ENCODE measurements around the gene SLC25A13. TPM values are rescaled to one million over a fixed set of nuclear protein-coding genes. Genes with fewer than 3 reads are reported as not detected.

Gene SLC25A13
- total RNA-seq, 2 donors from 2014 or later = 13.0 to 17.1 TPM

DNA sequence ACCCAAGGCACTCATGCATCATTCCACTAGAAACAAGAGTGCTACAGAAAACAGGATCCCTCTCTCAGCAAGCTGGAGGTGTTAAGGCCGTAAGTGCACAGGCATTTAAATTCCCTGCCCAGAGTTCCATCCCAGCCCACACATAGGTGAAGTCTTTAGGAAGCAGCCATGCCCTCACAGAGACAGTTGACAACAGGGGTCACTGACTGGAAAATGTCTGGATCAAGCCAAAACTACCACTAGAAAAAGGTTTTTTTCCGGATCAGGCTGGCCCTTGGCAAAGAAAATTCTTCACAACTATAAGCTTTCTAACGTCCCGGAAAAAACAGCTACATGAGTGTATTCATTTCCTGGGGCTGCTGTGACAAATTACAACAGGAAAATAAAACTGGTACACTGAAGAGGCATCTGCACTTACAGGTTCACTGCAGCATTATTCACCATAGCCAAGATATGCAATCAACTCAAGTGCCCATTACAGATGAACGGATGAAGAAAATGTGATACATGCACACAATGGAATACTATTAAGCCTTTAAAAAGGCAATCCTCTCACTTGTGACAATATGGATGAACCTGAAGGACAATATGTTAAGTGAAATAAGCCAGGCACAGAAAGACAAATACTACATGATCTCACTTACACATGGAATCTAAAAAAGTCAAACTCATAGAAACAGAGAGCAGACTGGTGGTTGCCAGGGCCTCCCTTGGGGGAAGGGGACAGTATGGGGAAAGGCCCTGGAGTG lies 52.5 kb downstream of the SLC25A13 start:
- Mint-ChIP-seq H3K36me3 (ENCODE audit: low read depth) (peaks cover 8% of the 10 kb centered on the region), H3K4me3 (no peak overlapping the region), H3K4me1 (peaks cover 6% of the 10 kb centered on the region), H3K27ac (no peak overlapping the region), H3K27me3 (no peaks in the 10 kb centered on the region)
- DNase-seq = no peak
- ATAC-seq = no peak
- H3K9me3 ChIP-seq (ENCODE audit: control insufficient read depth, low read length, poor library complexity, severe bottlenecking) = no peaks in the 10 kb centered on the region

DNA sequence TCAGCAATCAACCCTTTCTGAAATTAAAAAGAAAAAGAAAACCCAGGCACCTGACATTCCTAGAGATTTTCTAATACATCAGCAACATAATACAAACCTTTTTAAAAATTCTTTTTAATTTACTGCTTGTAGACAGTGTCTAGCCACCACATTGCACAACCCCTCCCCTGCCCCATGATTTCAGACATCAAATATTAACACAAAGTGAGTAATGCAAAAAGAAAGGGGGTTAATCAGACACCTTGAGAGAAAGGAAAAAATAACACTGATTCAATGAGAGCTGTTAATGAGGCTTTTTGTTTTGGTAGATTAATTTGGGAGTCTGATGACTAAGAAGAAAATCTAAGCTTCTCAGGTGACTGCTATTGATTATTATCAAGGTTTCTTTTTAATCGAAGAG lies 55.3 kb downstream of the SLC25A13 start:
- peaks cover 8% of the 10 kb centered on the region for H3K36me3 Mint-ChIP-seq (ENCODE audit: low read depth)
- no peaks in the 10 kb centered on the region for H3K9me3 ChIP-seq (ENCODE audit: control insufficient read depth, low read length, poor library complexity, severe bottlenecking)
- DNase-seq = no peak
- ATAC-seq = no peak
- H3K27me3 Mint-ChIP-seq = no peaks in the 10 kb centered on the region
- H3K27ac Mint-ChIP-seq = no peak overlapping the region
- H3K4me3 Mint-ChIP-seq = no peak overlapping the region
- peaks cover 6% of the 10 kb centered on the region for H3K4me1 Mint-ChIP-seq

DNA sequence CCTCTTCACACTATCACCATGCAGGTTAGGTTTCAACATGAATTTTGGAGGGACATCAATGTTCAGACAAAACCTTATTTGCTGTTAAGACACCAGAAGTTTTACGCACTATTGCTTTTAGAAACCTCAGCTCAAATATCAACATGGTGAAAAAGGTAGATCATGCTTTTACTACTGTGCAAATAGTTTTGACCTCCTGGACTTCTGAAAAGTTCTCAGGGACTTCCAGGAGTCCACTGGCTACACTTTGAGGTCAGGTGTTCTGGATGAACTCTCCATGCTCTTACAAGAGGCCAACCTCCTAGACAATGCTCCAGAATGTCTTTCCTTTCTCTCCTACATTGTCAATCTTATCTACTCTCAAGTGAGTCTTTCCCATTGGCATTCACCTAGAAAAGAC lies 55.9 kb downstream of the SLC25A13 start:
- ATAC-seq (no peak), DNase-seq (no peak)
- Mint-ChIP-seq H3K4me3 (no peak overlapping the region), H3K36me3 (ENCODE audit: low read depth) (peaks cover 8% of the 10 kb centered on the region), H3K27me3 (no peaks in the 10 kb centered on the region), H3K4me1 (peaks cover 6% of the 10 kb centered on the region), H3K27ac (no peak overlapping the region)
- H3K9me3 ChIP-seq (ENCODE audit: control insufficient read depth, low read length, poor library complexity, severe bottlenecking) = no peaks in the 10 kb centered on the region

DNA sequence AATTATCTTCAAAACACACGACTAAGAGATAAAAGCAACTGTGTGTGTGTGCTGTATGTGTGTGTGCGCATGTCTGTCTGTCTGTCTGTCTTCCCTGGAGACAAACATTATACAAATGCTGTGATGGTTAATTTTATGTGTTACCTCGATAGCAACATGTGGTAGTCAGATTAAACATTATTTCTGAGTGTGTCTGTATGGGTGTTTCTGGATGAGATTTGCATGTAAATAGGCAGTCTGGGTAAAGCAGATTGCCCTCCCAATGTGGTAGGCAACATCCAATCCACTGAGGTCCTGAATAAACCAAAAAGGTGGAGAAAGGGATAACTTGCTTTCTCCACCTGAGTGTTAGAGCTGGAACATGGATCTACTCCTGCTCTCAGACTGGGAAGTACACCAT lies 67.9 kb downstream of the SLC25A13 start:
- no peak overlapping the region for H3K4me3 Mint-ChIP-seq
- no peak for DNase-seq
- H3K27me3 Mint-ChIP-seq = no peaks in the 10 kb centered on the region
- no peak for ATAC-seq
- no peaks in the 10 kb centered on the region for H3K9me3 ChIP-seq (ENCODE audit: control insufficient read depth, low read length, poor library complexity, severe bottlenecking)
- H3K27ac Mint-ChIP-seq = no peak overlapping the region
- no peaks in the 10 kb centered on the region for H3K4me1 Mint-ChIP-seq
- H3K36me3 Mint-ChIP-seq (ENCODE audit: low read depth) = no peaks in the 10 kb centered on the region

DNA sequence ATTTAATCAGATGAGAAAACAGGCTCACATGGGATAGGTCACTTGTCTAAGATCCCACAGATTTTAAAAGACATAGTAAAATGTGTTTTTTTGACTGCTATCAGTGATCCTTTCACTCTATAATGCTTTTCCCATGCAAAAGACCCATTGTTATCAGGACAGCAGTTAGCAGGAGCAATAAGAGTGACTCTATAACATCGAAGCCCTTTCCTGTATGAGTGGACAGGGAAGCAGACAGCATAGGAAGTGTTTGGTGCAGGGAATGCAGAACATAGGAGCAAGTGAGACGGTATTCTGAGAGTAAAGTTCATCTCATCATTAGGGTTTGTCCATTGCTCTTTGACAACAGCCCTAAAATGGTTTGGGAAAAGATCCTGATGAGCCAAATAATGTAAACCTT lies 68.5 kb downstream of the SLC25A13 start:
- no peaks in the 10 kb centered on the region for H3K4me1 Mint-ChIP-seq
- no peak overlapping the region for H3K4me3 Mint-ChIP-seq
- ATAC-seq (no peak), DNase-seq (no peak)
- H3K27ac Mint-ChIP-seq = no peak overlapping the region
- no peaks in the 10 kb centered on the region for H3K9me3 ChIP-seq (ENCODE audit: control insufficient read depth, low read length, poor library complexity, severe bottlenecking)
- H3K36me3 Mint-ChIP-seq (ENCODE audit: low read depth) = no peaks in the 10 kb centered on the region
- no peaks in the 10 kb centered on the region for H3K27me3 Mint-ChIP-seq

DNA sequence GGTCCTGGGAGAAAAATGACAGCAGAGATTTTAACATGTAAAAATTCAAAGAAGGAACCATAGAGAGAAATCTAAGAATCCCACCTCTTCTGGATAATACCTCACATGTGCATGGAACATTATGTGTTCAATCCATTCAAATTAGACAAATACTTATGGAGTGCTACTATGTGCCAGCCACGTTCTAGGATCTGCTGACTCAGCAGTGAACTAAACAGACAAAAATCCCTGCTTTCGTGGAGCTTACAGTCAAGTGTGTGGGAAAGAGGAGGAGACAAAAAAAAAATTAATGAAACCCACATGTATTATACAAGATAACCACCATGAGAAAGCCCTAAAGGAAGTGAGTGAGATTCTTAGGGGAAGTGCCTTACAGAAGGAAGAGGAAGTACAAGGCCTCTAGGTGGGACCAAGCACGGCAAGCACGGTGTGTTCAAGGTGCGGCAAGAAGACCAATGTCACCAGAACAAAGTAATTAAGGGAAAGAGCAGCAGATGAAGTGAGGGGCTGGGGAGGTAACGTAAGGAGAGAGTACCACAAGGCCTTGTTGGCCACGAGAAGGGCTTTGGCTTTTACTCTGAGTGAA lies 71.0 kb downstream of the SLC25A13 start:
- Mint-ChIP-seq H3K27me3 (no peaks in the 10 kb centered on the region), H3K36me3 (ENCODE audit: low read depth) (no peaks in the 10 kb centered on the region), H3K4me1 (peaks cover 4% of the 10 kb centered on the region), H3K27ac (no peak overlapping the region), H3K4me3 (no peak overlapping the region)
- no peak for ATAC-seq
- H3K9me3 ChIP-seq (ENCODE audit: control insufficient read depth, low read length, poor library complexity, severe bottlenecking) = no peaks in the 10 kb centered on the region
- no peak for DNase-seq

DNA sequence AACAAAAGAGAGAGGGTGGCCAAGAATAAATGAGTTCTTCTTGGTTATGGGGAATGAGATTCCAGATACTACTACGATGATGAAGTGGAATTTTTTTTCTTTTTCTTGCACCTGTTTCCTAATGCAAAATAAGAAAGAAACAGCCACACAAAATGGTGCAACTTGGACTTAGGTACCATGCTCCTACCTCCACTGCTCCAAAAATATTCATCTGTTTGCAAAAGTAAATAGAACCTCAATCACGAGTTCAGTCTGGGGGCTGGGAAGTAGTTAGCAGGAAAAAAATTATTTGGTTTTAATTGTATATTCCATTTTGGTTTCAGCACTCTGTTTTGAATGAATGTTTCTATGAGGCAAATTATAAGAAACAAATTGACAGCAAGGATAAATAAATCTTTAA lies 73.5 kb downstream of the SLC25A13 start:
- H3K9me3 ChIP-seq (ENCODE audit: control insufficient read depth, low read length, poor library complexity, severe bottlenecking) = no peaks in the 10 kb centered on the region
- ATAC-seq (no peak), DNase-seq (no peak)
- H3K4me1 Mint-ChIP-seq = peaks cover 6% of the 10 kb centered on the region
- H3K36me3 Mint-ChIP-seq (ENCODE audit: low read depth) = no peaks in the 10 kb centered on the region
- H3K4me3 Mint-ChIP-seq = no peak overlapping the region
- no peaks in the 10 kb centered on the region for H3K27me3 Mint-ChIP-seq
- H3K27ac Mint-ChIP-seq = no peak overlapping the region

DNA sequence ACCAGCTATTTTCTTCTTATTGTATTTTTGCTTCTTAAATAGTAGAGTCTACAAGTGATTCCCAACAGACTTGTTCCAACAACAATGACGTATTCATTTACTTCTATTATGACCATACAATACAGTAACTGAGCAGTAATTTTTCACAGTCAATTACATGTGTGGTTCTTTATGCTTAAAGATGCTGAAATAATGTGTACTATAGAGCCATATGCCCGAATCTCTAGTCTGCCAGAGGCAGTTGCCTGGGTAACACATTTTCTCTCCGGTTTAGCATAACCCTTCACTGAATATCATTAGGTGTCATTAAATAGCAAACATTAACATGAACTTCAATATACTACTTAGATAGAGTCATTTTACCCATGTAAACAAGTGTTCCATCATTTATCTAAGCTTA lies 75.0 kb downstream of the SLC25A13 start:
- no peak for ATAC-seq
- no peaks in the 10 kb centered on the region for H3K9me3 ChIP-seq (ENCODE audit: control insufficient read depth, low read length, poor library complexity, severe bottlenecking)
- Mint-ChIP-seq H3K27ac (no peak overlapping the region), H3K36me3 (ENCODE audit: low read depth) (no peaks in the 10 kb centered on the region), H3K4me3 (no peak overlapping the region), H3K4me1 (peaks cover 14% of the 10 kb centered on the region), H3K27me3 (no peaks in the 10 kb centered on the region)
- DNase-seq = no peak

DNA sequence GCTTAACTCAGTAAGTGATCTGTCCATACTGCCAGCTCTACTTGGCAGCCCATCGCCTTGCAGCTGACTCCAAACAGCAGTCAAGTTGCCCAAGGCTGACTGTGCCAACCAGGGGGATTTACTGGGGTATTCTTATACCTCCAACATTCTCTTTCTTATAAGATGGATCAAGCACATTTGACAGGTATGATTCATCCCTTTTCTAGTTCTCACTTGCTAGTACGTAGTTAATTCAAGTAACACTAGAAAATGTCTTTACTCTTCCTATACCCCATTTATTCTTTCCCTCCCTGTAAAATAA lies 77.0 kb downstream of the SLC25A13 start:
- no peak overlapping the region for H3K27ac Mint-ChIP-seq
- H3K9me3 ChIP-seq (ENCODE audit: control insufficient read depth, low read length, poor library complexity, severe bottlenecking) = no peaks in the 10 kb centered on the region
- no peaks in the 10 kb centered on the region for H3K27me3 Mint-ChIP-seq
- peaks cover 4% of the 10 kb centered on the region for H3K36me3 Mint-ChIP-seq (ENCODE audit: low read depth)
- peaks cover 17% of the 10 kb centered on the region for H3K4me1 Mint-ChIP-seq
- no peak overlapping the region for H3K4me3 Mint-ChIP-seq
- no peak for DNase-seq
- ATAC-seq = no peak

DNA sequence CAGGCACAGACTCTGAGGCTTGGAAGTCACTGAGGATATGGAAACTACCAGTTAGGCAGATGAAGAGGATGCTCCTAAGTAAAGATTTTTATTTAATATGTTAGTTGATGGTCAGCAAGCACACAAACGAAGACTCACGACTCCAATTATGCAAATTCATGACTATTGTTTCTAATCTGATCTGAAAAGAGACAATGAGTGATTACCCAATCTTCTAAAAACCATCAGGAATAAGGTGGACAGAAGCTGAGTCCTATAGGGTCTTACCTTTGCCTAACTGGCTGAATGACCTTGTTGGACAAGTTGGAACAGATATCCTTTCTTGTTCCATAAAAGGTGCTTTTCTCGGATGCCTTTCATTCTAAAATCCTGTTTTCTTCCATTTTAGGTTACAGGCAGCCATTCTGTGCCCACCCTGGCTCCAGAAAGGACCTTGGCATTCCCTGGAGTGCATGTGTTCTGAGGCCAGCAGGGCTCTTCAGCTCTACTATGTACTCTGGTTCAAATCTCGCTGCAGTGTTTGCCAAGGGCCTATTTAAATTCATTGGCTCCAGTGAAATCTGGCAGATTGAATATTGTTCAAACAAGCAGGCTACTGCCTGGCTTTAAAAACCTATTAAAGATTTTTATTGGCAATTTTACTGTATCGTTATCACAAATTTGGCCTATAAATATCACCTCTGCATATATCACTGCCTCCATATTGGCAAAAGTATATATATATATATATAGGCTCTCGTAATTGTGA lies 77.5 kb downstream of the SLC25A13 start:
- no peaks in the 10 kb centered on the region for H3K9me3 ChIP-seq (ENCODE audit: control insufficient read depth, low read length, poor library complexity, severe bottlenecking)
- Mint-ChIP-seq H3K4me3 (no peak overlapping the region), H3K36me3 (ENCODE audit: low read depth) (peaks cover 4% of the 10 kb centered on the region), H3K27me3 (no peaks in the 10 kb centered on the region), H3K4me1 (peaks cover 17% of the 10 kb centered on the region), H3K27ac (no peak overlapping the region)
- ATAC-seq = no peak
- DNase-seq = no peak

DNA sequence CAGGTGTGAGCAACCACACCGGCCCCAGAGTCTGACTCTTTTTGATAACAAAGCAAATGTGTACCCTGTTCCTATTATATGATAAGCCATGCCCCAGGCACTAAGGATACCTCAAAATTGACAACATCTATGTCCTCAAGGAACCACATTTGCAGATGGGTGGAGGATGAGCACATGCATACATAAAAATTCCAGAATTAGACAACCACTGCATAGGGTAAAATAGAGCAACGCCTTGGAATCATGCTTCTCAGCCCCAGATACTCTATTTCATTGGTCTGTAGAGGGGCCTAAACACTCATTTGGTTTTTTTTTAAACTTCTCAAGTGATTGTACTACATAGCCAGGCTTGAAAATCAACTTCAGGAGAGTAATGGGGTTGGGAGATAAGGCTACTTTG lies 78.7 kb downstream of the SLC25A13 start:
- Mint-ChIP-seq H3K4me1 (peaks cover 17% of the 10 kb centered on the region), H3K27me3 (no peaks in the 10 kb centered on the region), H3K27ac (no peak overlapping the region), H3K4me3 (no peak overlapping the region), H3K36me3 (ENCODE audit: low read depth) (peaks cover 4% of the 10 kb centered on the region)
- DNase-seq (no peak), ATAC-seq (no peak)
- H3K9me3 ChIP-seq (ENCODE audit: control insufficient read depth, low read length, poor library complexity, severe bottlenecking) = no peaks in the 10 kb centered on the region

DNA sequence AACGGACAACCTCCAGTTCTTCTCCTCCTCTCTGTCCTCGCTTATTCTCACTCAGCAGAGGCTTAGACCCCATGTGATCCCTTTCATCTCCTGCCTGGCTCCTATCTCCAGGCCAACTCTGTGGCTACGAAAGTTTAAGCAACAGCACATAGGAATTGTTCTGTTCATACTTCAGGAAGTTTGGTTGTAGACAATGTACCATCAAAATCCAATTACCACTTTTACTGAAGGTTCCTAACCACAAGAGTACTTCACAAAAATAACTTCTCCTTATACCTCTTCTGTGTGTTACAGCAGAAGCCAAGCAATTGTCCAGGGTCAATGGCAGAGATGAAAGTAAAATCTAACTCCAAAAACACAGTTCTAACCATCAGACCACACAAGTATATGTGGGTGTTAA lies 80.0 kb downstream of the SLC25A13 start:
- peaks cover 14% of the 10 kb centered on the region for H3K4me1 Mint-ChIP-seq
- no peak overlapping the region for H3K27ac Mint-ChIP-seq
- no peak overlapping the region for H3K4me3 Mint-ChIP-seq
- ATAC-seq = no peak
- H3K27me3 Mint-ChIP-seq = no peaks in the 10 kb centered on the region
- no peak for DNase-seq
- no peaks in the 10 kb centered on the region for H3K9me3 ChIP-seq (ENCODE audit: control insufficient read depth, low read length, poor library complexity, severe bottlenecking)
- peaks cover 4% of the 10 kb centered on the region for H3K36me3 Mint-ChIP-seq (ENCODE audit: low read depth)

DNA sequence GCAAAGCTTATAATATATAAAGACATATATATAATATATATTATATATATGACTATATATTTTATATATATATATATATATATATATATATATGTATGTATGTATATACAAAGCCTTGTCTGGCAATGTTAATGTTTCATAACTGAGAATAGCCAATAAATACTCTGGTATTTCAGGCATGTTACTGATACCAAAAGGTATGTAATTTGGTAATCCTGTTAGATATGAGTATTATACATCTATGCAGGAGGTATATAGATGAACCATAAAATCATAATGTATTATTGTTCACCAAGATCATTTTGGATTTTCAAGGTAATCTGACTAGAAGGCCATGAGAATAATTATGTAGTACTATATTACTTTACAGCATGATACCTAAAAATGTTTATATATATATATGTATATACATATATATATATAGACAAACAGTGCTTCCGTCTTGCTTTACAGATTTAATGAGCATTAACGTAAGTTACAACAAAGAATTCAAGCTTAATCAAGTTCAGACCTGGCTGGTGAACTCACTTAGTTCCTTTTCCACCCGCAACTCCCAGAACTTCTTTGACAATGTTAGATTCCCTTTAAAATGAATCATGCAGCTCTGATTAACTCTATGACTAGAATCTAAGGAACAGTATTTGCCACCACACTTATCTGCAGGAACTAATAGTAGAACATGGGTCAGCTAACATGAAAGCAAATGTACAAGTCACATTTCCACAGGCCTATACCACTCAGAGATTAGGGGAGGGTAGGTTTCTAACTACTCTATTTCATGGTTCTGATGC lies 82.7 kb downstream of the SLC25A13 start:
- Mint-ChIP-seq H3K36me3 (ENCODE audit: low read depth) (peaks cover 6% of the 10 kb centered on the region), H3K4me1 (peaks cover 20% of the 10 kb centered on the region), H3K4me3 (no peak overlapping the region), H3K27ac (no peak overlapping the region), H3K27me3 (no peaks in the 10 kb centered on the region)
- DNase-seq (no peak), ATAC-seq (no peak)
- H3K9me3 ChIP-seq (ENCODE audit: control insufficient read depth, low read length, poor library complexity, severe bottlenecking) = no peaks in the 10 kb centered on the region
